GM12878 (cell line): Measurements from ENCODE around the gene ZACN. TPM values are rescaled to one million over a fixed set of nuclear protein-coding genes. Genes with fewer than 3 reads are reported as not detected.

ENCODE experiments used
- ATAC-seq: fragments of 200-7000 bp; cut with Tn5 transposase; 3 replicates; pipeline ENCODE4 v1.9.1; 2020; ENCODE audit warnings: mild to moderate bottlenecking, moderate library complexity
- BruUV-seq: library from RNA; stranded (reverse); fragments of 400-500 nt; replicated peaks from 2 replicates; lab custom pipeline; 2021; lab: Mats Ljungman, UMichigan
- CTCF ChIA-PET: fragments of 300-600 bp; sonication (Branson Sonifier 250); formaldehyde crosslinking; extraction: SDS; loops from one replicate; lab custom pipeline; 2021; ENCODE audit warnings: inconsistent platforms; lab: Yijun Ruan, JAX
- POLR2A ChIA-PET: fragments of 350-600 bp; formaldehyde crosslinking; extraction: SDS; loops from one replicate; lab custom pipeline; 2021; ENCODE audit warnings: inconsistent platforms; lab: Charles Lee
- RAD21 ChIA-PET: fragments of 300-600 bp; sonication (Branson Sonifier 250); formaldehyde crosslinking; loops from one replicate; lab custom pipeline; 2023; ENCODE audit warnings: antibody characterized with exemption; ENCODE audit not compliant: unreplicated experiment; lab: Charles Lee
- SMC1A ChIA-PET: fragments of 300-600 bp; sonication (Branson Sonifier 250); formaldehyde crosslinking; loops from one replicate; lab custom pipeline; 2023; ENCODE audit not compliant: unreplicated experiment, uncharacterized antibody; lab: Charles Lee
- DNase-seq: peaks from one replicate; pipeline ENCODE4 v3.0.0-alpha.2; 2011; ENCODE audit warnings: low read depth, low spot score
- FAIRE-seq: peaks from 3 replicates; lab custom pipeline; 2011; peaks lifted over from hg19 to GRCh38; lab: Jason Lieb, UNC
- H2AFZ ChIP-seq: 2 replicates; pipeline ENCODE4 v1.6.0; 2011; ENCODE audit warnings: low read depth, low read length, control low read depth; ENCODE audit not compliant: control insufficient read depth
- H3K27ac ChIP-seq: 2 replicates; pipeline ENCODE4 v1.5.1; 2011; ENCODE audit warnings: control low read depth; ENCODE audit not compliant: control insufficient read depth, insufficient read depth
- H3K27me3 ChIP-seq, 2 experiments: replicated peaks in 1 of 2; 2 replicates each; pipeline versions ENCODE4 v1.6.0 to v1.6.1; 2011; ENCODE audit warnings: low read length in 1 of 2; ENCODE audit not compliant: control insufficient read depth in 2 of 2, insufficient read depth in 2 of 2
- H3K36me3 ChIP-seq, 2 experiments: 2 replicates each; pipeline ENCODE4 v1.5.1; 2011; ENCODE audit warnings: low read length in 1 of 2; ENCODE audit not compliant: control insufficient read depth in 2 of 2, insufficient read depth in 2 of 2
- H3K4me1 ChIP-seq: 2 replicates; pipeline ENCODE4 v1.6.1; 2011; ENCODE audit warnings: mild to moderate bottlenecking, low read length, moderate library complexity, mixed read lengths; ENCODE audit not compliant: control insufficient read depth, insufficient read depth
- H3K4me2 ChIP-seq: 2 replicates; pipeline ENCODE4 v1.6.0; 2011; ENCODE audit warnings: control low read depth; ENCODE audit not compliant: control insufficient read depth, insufficient read depth
- H3K4me3 ChIP-seq: fragments of 200-600 bp; sonication (generic); 2 replicates; pipeline ENCODE4 v1.5.1; 2016
- H3K79me2 ChIP-seq: 2 replicates; pipeline ENCODE4 v1.6.0; 2011; ENCODE audit warnings: low read length; ENCODE audit not compliant: control insufficient read depth, insufficient read depth
- H3K9ac ChIP-seq: 2 replicates; pipeline ENCODE4 v1.8.0; 2011; ENCODE audit warnings: low read length, control low read depth, mixed read lengths; ENCODE audit not compliant: control insufficient read depth, insufficient read depth
- H3K9me3 ChIP-seq: replicated peaks from 3 replicates; pipeline ENCODE4 v1.5.1; 2011; ENCODE audit warnings: mild to moderate bottlenecking, low read length; ENCODE audit not compliant: control insufficient read depth, insufficient read depth
- H4K20me1 ChIP-seq: 2 replicates; pipeline ENCODE4 v1.6.0; 2011; ENCODE audit not compliant: control insufficient read depth, insufficient read depth
- ATF7 ChIP-seq: fragments of 450-650 bp; IDR thresholded peaks from 2 replicates; pipeline ENCODE4 v1.6.1; 2016; ENCODE audit warnings: low read depth, mild to moderate bottlenecking
- BRCA1 ChIP-seq: IDR thresholded peaks from 2 replicates; pipeline ENCODE4 v1.6.1; 2011; ENCODE audit warnings: low read depth, low read length, improper control_type of control experiment
- CTCF ChIP-seq, 3 experiments: IDR thresholded peaks in 2 of 3; conservative IDR thresholded peaks in 1 of 3; 2 replicates each; pipeline ENCODE4 v1.5.1; 2011; ENCODE audit warnings: low read depth in 3 of 3, low read length in 3 of 3, mild to moderate bottlenecking in 3 of 3, control low read depth in 2 of 3, moderate library complexity in 2 of 3, inconsistent platforms in 1 of 3, mixed read lengths in 1 of 3; ENCODE audit not compliant: control insufficient read depth in 2 of 3, insufficient read depth in 1 of 3; ENCODE audit errors: extremely low read depth in 1 of 3
- EED ChIP-seq: sonication (generic); IDR thresholded peaks from 2 replicates; pipeline ENCODE4 v1.6.1; 2016; ENCODE audit warnings: antibody characterized with exemption, low read depth
- PAX8 ChIP-seq: fragments of 450-650 bp; IDR thresholded peaks from 2 replicates; pipeline ENCODE4 v1.6.1; 2017; ENCODE audit warnings: mild to moderate bottlenecking, moderate library complexity
- SMC3 ChIP-seq: IDR thresholded peaks from 2 replicates; pipeline ENCODE4 v1.6.1; 2011; ENCODE audit warnings: low read length, improper control_type of control experiment, borderline replicate concordance
- USF1 ChIP-seq: IDR thresholded peaks from 2 replicates; pipeline ENCODE4 v1.6.1; 2011; ENCODE audit warnings: borderline replicate concordance, low read depth, mild to moderate bottlenecking, moderate library complexity, mixed read lengths, low read length; ENCODE audit not compliant: insufficient read depth; ENCODE audit errors: extremely low read length
- ZNF384 ChIP-seq: IDR thresholded peaks from 2 replicates; pipeline ENCODE4 v1.6.1; 2012; ENCODE audit warnings: low read depth, mild to moderate bottlenecking, low read length, improper control_type of control experiment, borderline replicate concordance
- ZSCAN29 ChIP-seq: fragments of 450-650 bp; IDR thresholded peaks from 2 replicates; pipeline ENCODE4 v1.6.1; 2017; ENCODE audit warnings: mild to moderate bottlenecking, moderate library complexity
- WGBS: methylation state at CpG from one replicate; pipeline ENCODE4 v1.1.6; 2016; ENCODE audit warnings: low lambda C conversion rate; ENCODE audit not compliant: insufficient replicate concordance, insufficient coverage; ENCODE audit errors: missing lambda C conversion rate; 5-methylcytosine and 5-hydroxymethylcytosine counted together
- in situ Hi-C: fragments of 300-500 bp; cut with MboI; formaldehyde crosslinking; loops from 9 replicates; pipeline ENCODE4 v1.14.3; 2018; ENCODE audit warnings: mixed read lengths
- intact Hi-C: fragments of 100-400 bp; cut with micrococcal nuclease; formaldehyde crosslinking; loops from one replicate; pipeline ENCODE4 v1.14.2; 2022; ENCODE audit not compliant: unreplicated experiment
- polyA plus RNA-seq, 11 experiments: library from polyadenylated mRNA; depleted of rRNA in 4 of 11; unstranded in 6 of 11; stranded (reverse) in 5 of 11; fragments of >200 nt; fragmentation: Nextera tagmentation in 4 of 11; fragmentation: Illumina TruSeq in 1 of 11; extraction: Ambion mirVana in 4 of 11; extraction: Trizol in 1 of 11; gene quantifications; 1 replicate in 1 of 11; 2 replicates in 10 of 11; pipeline versions ENCODE4 v1.2.1 to v1.2.3, GENCODE V29; 2011 to 2016; ENCODE audit warnings: inconsistent platforms in 2 of 11, missing spikeins in 2 of 11, low read depth in 1 of 11
- total RNA-seq, 4 experiments: library from RNA; depleted of rRNA in 3 of 4; stranded (reverse); fragments of >200 nt in 3 of 4; fragmentation: Illumina TruSeq in 1 of 4; extraction: Trizol in 1 of 4; gene quantifications; 2 replicates each; pipeline versions ENCODE4 v1.2.1 to v1.2.3, GENCODE V29; 2013 to 2021

Gene ZACN
- total and polyA plus RNA-seq, 10 of the 15 experiments (the other 5 are each of a cell fraction or from before 2014, with no cell fraction given) = 0.06 to 11.3 (median 0.47) TPM; not detected in 2

- TF ChIP-seq ZSCAN29 (no peak), ZNF384 (no peak), USF1 (no peak), SMC3 (no peak), EED (no peak), PAX8 (no peak), ATF7 (no peak)
Observed at GRCh38 chr17:76106703-76107102, 27.7 kb downstream of the ZACN start (continued).

- 57% methylated on average over 6 of the region's 6 CpGs for WGBS
- no peak overlapping the region for H3K9ac ChIP-seq
- H3K9me3 ChIP-seq = no peaks in the 10 kb centered on the region
- ChIA-PET POLR2A (no interaction called here), SMC1A (interaction anchor here (0.6 to 1.4 kb wide), 3 partner anchors 87 to 198 kb away, joined by 3 to 4 read pairs (median 3); no protein-coding TSS in a partner anchor), CTCF (interaction anchor here (0.5 to 7.6 kb wide), 4 partner anchors 94 to 548 kb away, joined by 3 to 40 read pairs (median 16); no protein-coding TSS in a partner anchor), RAD21 (interaction anchor here (0.7 kb wide), 1 partner anchor 172 kb away, joined by 3 read pairs; no protein-coding TSS in a partner anchor)
- H2AFZ ChIP-seq = no peak overlapping the region
- H3K4me3 ChIP-seq = no peak overlapping the region
- H3K4me2 ChIP-seq = no peak overlapping the region
- H3K36me3 ChIP-seq = no peaks in the 10 kb centered on the region
- peaks cover 3% of the 10 kb centered on the region for H3K4me1 ChIP-seq
- intact Hi-C loops (loop anchor here (2.0 kb wide), 1 partner anchor 93 kb away; no protein-coding TSS in a partner anchor), in situ Hi-C loops (no loop called here)
- peak in 2 of 3 experiments; percentile 17 to 32; a peak in 3 of 6 replicates for TF ChIP-seq CTCF (IDR thresholded peaks at IDR 0.05 in 2 of 3, conservative IDR thresholded peaks at IDR 0.05 in 1 of 3; ENCODE audit: control insufficient read depth in 2 of 3, extremely low read depth in 1 of 3, insufficient read depth in 1 of 3, low read depth in 3 of 3, low read length in 3 of 3)
- no peak for TF ChIP-seq BRCA1
- BruUV-seq = no TSS peak
- no peak for ATAC-seq
- no peak for DNase-seq
- no peak for FAIRE-seq
- no peaks in the 10 kb centered on the region for H3K27me3 ChIP-seq
- no peaks in the 10 kb centered on the region for H4K20me1 ChIP-seq
- H3K27ac ChIP-seq = no peak overlapping the region
- peaks cover 10% of the 10 kb centered on the region for H3K79me2 ChIP-seq
Observed at GRCh38 chr17:76107509-76107908, 28.5 kb downstream of the ZACN start.
